Calu3 (cell line): ENCODE measurements around the gene DHDDS. TPM values are rescaled to one million over a fixed set of nuclear protein-coding genes. Genes with fewer than 3 reads are reported as not detected.

ENCODE experiments used
- BruUV-seq: library from RNA; stranded (reverse); fragments of 400-500 nt; replicated peaks from 2 replicates; lab custom pipeline; 2021; lab: Mats Ljungman, UMichigan
- CTCF ChIA-PET: fragments of 300-600 bp; sonication (Branson Sonifier 250); formaldehyde crosslinking; loops from one replicate; lab custom pipeline; 2022; ENCODE audit warnings: antibody characterized with exemption; lab: Charles Lee
- DNase-seq: peaks from one replicate; pipeline ENCODE4 v3.0.0; 2022
- H3K27ac Mint-ChIP-seq: one replicate; pipeline ENCODE4 v1.8.0; 2022; ENCODE audit warnings: mixed read lengths; ENCODE audit not compliant: unreplicated experiment
- H3K27me3 Mint-ChIP-seq: one replicate; pipeline ENCODE4 v1.8.0; 2022; ENCODE audit warnings: mixed read lengths; ENCODE audit not compliant: unreplicated experiment
- H3K36me3 Mint-ChIP-seq: one replicate; pipeline ENCODE4 v1.8.0; 2022; ENCODE audit warnings: mild to moderate bottlenecking, moderate library complexity, mixed read lengths; ENCODE audit not compliant: insufficient read depth, unreplicated experiment
- H3K4me1 Mint-ChIP-seq: one replicate; pipeline ENCODE4 v1.8.0; 2022; ENCODE audit warnings: mild to moderate bottlenecking, low read depth, mixed read lengths; ENCODE audit not compliant: unreplicated experiment
- H3K4me3 Mint-ChIP-seq: one replicate; pipeline ENCODE4 v1.8.0; 2022; ENCODE audit warnings: mild to moderate bottlenecking, low read depth, moderate library complexity, mixed read lengths; ENCODE audit not compliant: unreplicated experiment
- H3K9me3 Mint-ChIP-seq: one replicate; pipeline ENCODE4 v1.8.0; 2022; ENCODE audit warnings: low read depth, mixed read lengths; ENCODE audit not compliant: unreplicated experiment
- CTCF ChIP-seq: fragments of 200-600 bp; IDR thresholded peaks from one replicate; pipeline ENCODE4 v1.8.0; 2022; ENCODE audit warnings: antibody characterized with exemption; ENCODE audit not compliant: unreplicated experiment
- intact Hi-C: fragments of 100-400 bp; cut with micrococcal nuclease; formaldehyde crosslinking; loops from one replicate; pipeline ENCODE4 v1.10.0; 2022; ENCODE audit not compliant: unreplicated experiment
- total RNA-seq: library from RNA; stranded (reverse); gene quantifications from 2 replicates; pipeline ENCODE4 v1.2.3, GENCODE V29; 2022

DHDDS gene
- total RNA-seq, 1 experiment from 2014 or later = 32.8 TPM

GRCh38 chr1:26411624-26412074 lies 20.5 kb upstream of the DHDDS start:
- peaks cover 80% of the 10 kb centered on the region for H3K27me3 Mint-ChIP-seq
- no peak for TF ChIP-seq CTCF
- no peak for DNase-seq
- H3K4me3 Mint-ChIP-seq = no peak overlapping the region
- no TSS peak for BruUV-seq
- CTCF ChIA-PET = no interaction called here
- no peaks in the 10 kb centered on the region for H3K9me3 Mint-ChIP-seq
- no peak overlapping the region for H3K27ac Mint-ChIP-seq
- intact Hi-C loops = no loop called here
- no peaks in the 10 kb centered on the region for H3K36me3 Mint-ChIP-seq
- no peaks in the 10 kb centered on the region for H3K4me1 Mint-ChIP-seq

- Mint-ChIP-seq H3K4me1 (no peaks in the 10 kb centered on the region), H3K27ac (no peak overlapping the region), H3K9me3 (no peaks in the 10 kb centered on the region), H3K36me3 (no peaks in the 10 kb centered on the region), H3K4me3 (no peak overlapping the region), H3K27me3 (peaks cover 80% of the 10 kb centered on the region)
- CTCF ChIA-PET = no interaction called here
- intact Hi-C loops = no loop called here
- no TSS peak for BruUV-seq
- TF ChIP-seq CTCF = no peak
- DNase-seq = no peak
Measured at GRCh38 chr1:26412180-26412840, 19.8 kb upstream of the DHDDS start.

- Mint-ChIP-seq H3K27ac (no peak overlapping the region), H3K9me3 (no peaks in the 10 kb centered on the region), H3K4me3 (no peak overlapping the region), H3K36me3 (no peaks in the 10 kb centered on the region), H3K4me1 (no peaks in the 10 kb centered on the region), H3K27me3 (peaks cover 79% of the 10 kb centered on the region)
- CTCF ChIA-PET = interaction anchor here (0.7 kb wide), 1 partner anchor 383 kb away, joined by 4 read pairs; no protein-coding TSS in a partner anchor
- no peak for TF ChIP-seq CTCF
- no peak for DNase-seq
- no TSS peak for BruUV-seq
- intact Hi-C loops = no loop called here
Measured at GRCh38 chr1:26413031-26413430, 19.1 kb upstream of the DHDDS start.

- peaks cover 50% of the 10 kb centered on the region for H3K27me3 Mint-ChIP-seq
- H3K27ac Mint-ChIP-seq = no peak overlapping the region
- BruUV-seq = no TSS peak
- H3K4me1 Mint-ChIP-seq = no peaks in the 10 kb centered on the region
- peak; percentile 78 for DNase-seq
- no peak overlapping the region for H3K4me3 Mint-ChIP-seq
- peak; percentile 60 for TF ChIP-seq CTCF
- H3K9me3 Mint-ChIP-seq = no peaks in the 10 kb centered on the region
- CTCF ChIA-PET = interaction anchor here (0.6 to 1.5 kb wide), 11 partner anchors 11 to 240 kb away, joined by 3 to 5 read pairs (median 3); partner anchors contain the start of genes CNKSR1, DHDDS and SH3BGRL3
- H3K36me3 Mint-ChIP-seq = no peaks in the 10 kb centered on the region
- intact Hi-C loops = no loop called here
Measured at GRCh38 chr1:26417111-26417759, 14.9 kb upstream of the DHDDS start.
